Astrocyte (in vitro differentiated cells and primary cell): Measurements from ENCODE around the gene CD99. TPM values are rescaled to one million over a fixed set of nuclear protein-coding genes. Genes with fewer than 3 reads are reported as not detected.

Source experiments
- DNase-seq: peaks from one replicate; pipeline ENCODE4 v3.0.0-alpha.2; 2010; ENCODE audit warnings: low read depth
- FAIRE-seq: peaks from 2 replicates; lab custom pipeline; 2011; peaks lifted over from hg19 to GRCh38; lab: Jason Lieb, UNC
- H2AFZ ChIP-seq: 2 replicates; pipeline ENCODE4 v1.6.0; 2012; ENCODE audit warnings: low read depth, low read length, inconsistent platforms
- H3K27ac ChIP-seq: 2 replicates; pipeline ENCODE4 v1.5.1; 2011; ENCODE audit warnings: low read depth, low read length, inconsistent platforms
- H3K27me3 ChIP-seq: 2 replicates; pipeline ENCODE4 v1.6.0; 2011; ENCODE audit warnings: low read length, inconsistent platforms; ENCODE audit not compliant: insufficient read depth
- H3K36me3 ChIP-seq: 2 replicates; pipeline ENCODE4 v1.5.1; 2011; ENCODE audit warnings: low read length, inconsistent platforms; ENCODE audit not compliant: insufficient read depth
- H3K4me1 ChIP-seq: 2 replicates; pipeline ENCODE4 v1.5.1; 2011; ENCODE audit warnings: low read length, inconsistent platforms; ENCODE audit not compliant: insufficient read depth
- H3K4me2 ChIP-seq: 2 replicates; pipeline ENCODE4 v1.6.0; 2012; ENCODE audit warnings: low read length, inconsistent platforms
- H3K4me3 ChIP-seq: 2 replicates; pipeline ENCODE4 v1.5.1; 2011; ENCODE audit warnings: low read depth, mild to moderate bottlenecking, low read length, inconsistent platforms; ENCODE audit not compliant: insufficient read depth
- H3K79me2 ChIP-seq: 2 replicates; pipeline ENCODE4 v1.6.0; 2012; ENCODE audit warnings: mild to moderate bottlenecking, low read length, inconsistent platforms; ENCODE audit not compliant: insufficient read depth
- H3K9ac ChIP-seq: 2 replicates; pipeline ENCODE4 v1.6.0; 2012; ENCODE audit warnings: mild to moderate bottlenecking, low read length, inconsistent platforms
- H3K9me3 ChIP-seq: 2 replicates; pipeline ENCODE4 v1.5.1; 2012; ENCODE audit warnings: low read depth, mild to moderate bottlenecking, low read length, inconsistent platforms; ENCODE audit not compliant: insufficient read depth
- H4K20me1 ChIP-seq: 2 replicates; pipeline ENCODE4 v1.6.0; 2012; ENCODE audit warnings: low read length, inconsistent platforms; ENCODE audit not compliant: insufficient read depth
- H3K27ac Mint-ChIP-seq: one replicate; pipeline ENCODE4 v1.8.0; 2021; ENCODE audit warnings: mild to moderate bottlenecking, mixed read lengths; ENCODE audit not compliant: unreplicated experiment
- H3K27me3 Mint-ChIP-seq: one replicate; pipeline ENCODE4 v1.8.0; 2021; ENCODE audit warnings: low read depth, mixed read lengths; ENCODE audit not compliant: unreplicated experiment
- H3K36me3 Mint-ChIP-seq: one replicate; pipeline ENCODE4 v1.8.0; 2021; ENCODE audit warnings: low read depth, mixed read lengths; ENCODE audit not compliant: unreplicated experiment
- H3K4me1 Mint-ChIP-seq: one replicate; pipeline ENCODE4 v1.8.0; 2021; ENCODE audit warnings: low read depth, mixed read lengths; ENCODE audit not compliant: unreplicated experiment
- H3K4me3 Mint-ChIP-seq: one replicate; pipeline ENCODE4 v1.8.0; 2021; ENCODE audit warnings: mild to moderate bottlenecking, moderate library complexity, mixed read lengths; ENCODE audit not compliant: unreplicated experiment
- H3K9me3 Mint-ChIP-seq: one replicate; pipeline ENCODE4 v1.8.0; 2021; ENCODE audit warnings: mild to moderate bottlenecking, mixed read lengths; ENCODE audit not compliant: unreplicated experiment
- CTCF ChIP-seq: IDR thresholded peaks from 2 replicates; pipeline ENCODE4 v1.5.1; 2011; ENCODE audit warnings: low read depth, mild to moderate bottlenecking, inconsistent platforms, low read length, moderate library complexity; ENCODE audit not compliant: insufficient read depth
- EZH2 ChIP-seq: IDR thresholded peaks from 2 replicates; pipeline ENCODE4 v1.6.1; 2012; ENCODE audit warnings: mild to moderate bottlenecking, low read length, inconsistent platforms; ENCODE audit not compliant: insufficient read depth
- total RNA-seq: library from RNA; stranded (reverse); gene quantifications from 2 replicates; pipeline ENCODE4 v1.2.1, GENCODE V29; 2021

Gene CD99
- total RNA-seq, 1 donor from 2014 or later: 448 TPM

GRCh38 chrX:2710041-2710840 lies 19.1 kb downstream of the CD99 start:
- peak overlapping the region; percentile 97 for H3K27ac Mint-ChIP-seq

GRCh38 chrX:2711441-2711840 lies 20.3 kb downstream of the CD99 start:
- peaks cover 87% of the 10 kb centered on the region for H4K20me1 ChIP-seq
- H3K4me1 Mint-ChIP-seq: peaks cover 41% of the 10 kb centered on the region
- FAIRE-seq: no peak

More at GRCh38 chrX:2710041-2710840, 19.1 kb downstream of the CD99 start:
- no peaks in the 10 kb centered on the region for H3K9me3 ChIP-seq
- Mint-ChIP-seq H3K9me3 (no peaks in the 10 kb centered on the region), H3K27me3 (no peaks in the 10 kb centered on the region), H3K36me3 (peaks cover 4% of the 10 kb centered on the region), H3K4me3 (peak overlapping the region; percentile 75), H3K4me1 (peaks cover 46% of the 10 kb centered on the region)
- H3K27me3 ChIP-seq: no peaks in the 10 kb centered on the region
- H3K4me3 ChIP-seq: peak overlapping the region; percentile 27
- peaks cover 45% of the 10 kb centered on the region for H3K4me1 ChIP-seq
- peaks cover 91% of the 10 kb centered on the region for H3K79me2 ChIP-seq
- H3K4me2 ChIP-seq: peak overlapping the region; percentile 82
- DNase-seq (peak; percentile 67), FAIRE-seq (no peak)
- peaks cover 15% of the 10 kb centered on the region for H3K36me3 ChIP-seq
- no peak for TF ChIP-seq CTCF
- TF ChIP-seq EZH2: no peak
- no peak overlapping the region for H2AFZ ChIP-seq
- H3K9ac ChIP-seq: peak overlapping the region; percentile 73
- peak overlapping the region; percentile 84 for H3K27ac ChIP-seq
- peaks cover 86% of the 10 kb centered on the region for H4K20me1 ChIP-seq

More at GRCh38 chrX:2711441-2711840, 20.3 kb downstream of the CD99 start:
- Histone ChIP-seq H3K4me3 (no peak overlapping the region), H3K27ac (no peak overlapping the region), H3K79me2 (peaks cover 88% of the 10 kb centered on the region), H3K4me1 (peaks cover 39% of the 10 kb centered on the region), H3K9ac (no peak overlapping the region), H3K27me3 (no peaks in the 10 kb centered on the region), H3K4me2 (no peak overlapping the region), H3K36me3 (peaks cover 18% of the 10 kb centered on the region), H3K9me3 (no peaks in the 10 kb centered on the region), H2AFZ (no peak overlapping the region)
- Mint-ChIP-seq H3K9me3 (no peaks in the 10 kb centered on the region), H3K36me3 (peaks cover 9% of the 10 kb centered on the region), H3K27ac (no peak overlapping the region), H3K4me3 (no peak overlapping the region), H3K27me3 (no peaks in the 10 kb centered on the region)
- DNase-seq: no peak
- TF ChIP-seq CTCF (no peak), EZH2 (no peak)
